Panc1 (cell line): ENCODE measurements around the gene GZMM.

ENCODE experiments used
- POLR2AphosphoS5 ChIP-seq: IDR thresholded peaks from 2 replicates; pipeline ENCODE4 v1.6.1; 2012; ENCODE audit warnings: mild to moderate bottlenecking, low read depth, low read length, moderate library complexity
- TF ChIP-seq, protein P1 (sequence below): fragments of 450-650 bp; IDR thresholded peaks from 2 replicates; pipeline ENCODE4 v1.5.1; 2017; ENCODE audit warnings: mild to moderate bottlenecking

- TF ChIP-seq, protein P1, sequence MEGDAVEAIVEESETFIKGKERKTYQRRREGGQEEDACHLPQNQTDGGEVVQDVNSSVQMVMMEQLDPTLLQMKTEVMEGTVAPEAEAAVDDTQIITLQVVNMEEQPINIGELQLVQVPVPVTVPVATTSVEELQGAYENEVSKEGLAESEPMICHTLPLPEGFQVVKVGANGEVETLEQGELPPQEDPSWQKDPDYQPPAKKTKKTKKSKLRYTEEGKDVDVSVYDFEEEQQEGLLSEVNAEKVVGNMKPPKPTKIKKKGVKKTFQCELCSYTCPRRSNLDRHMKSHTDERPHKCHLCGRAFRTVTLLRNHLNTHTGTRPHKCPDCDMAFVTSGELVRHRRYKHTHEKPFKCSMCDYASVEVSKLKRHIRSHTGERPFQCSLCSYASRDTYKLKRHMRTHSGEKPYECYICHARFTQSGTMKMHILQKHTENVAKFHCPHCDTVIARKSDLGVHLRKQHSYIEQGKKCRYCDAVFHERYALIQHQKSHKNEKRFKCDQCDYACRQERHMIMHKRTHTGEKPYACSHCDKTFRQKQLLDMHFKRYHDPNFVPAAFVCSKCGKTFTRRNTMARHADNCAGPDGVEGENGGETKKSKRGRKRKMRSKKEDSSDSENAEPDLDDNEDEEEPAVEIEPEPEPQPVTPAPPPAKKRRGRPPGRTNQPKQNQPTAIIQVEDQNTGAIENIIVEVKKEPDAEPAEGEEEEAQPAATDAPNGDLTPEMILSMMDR: no peak
- TF ChIP-seq POLR2AphosphoS5: no peak
Measured at GRCh38 chr19:525857-526419, 17.9 kb upstream of the GZMM start.
